GM21447 (cell line): ENCODE measurements around the gene RFT1.

Experiments used
- ATAC-seq: cut with Tn5 transposase; IDR thresholded peaks from one replicate; pipeline ENCODE4 v1.9.1; 2021; ENCODE audit not compliant: unreplicated experiment

RFT1 gene

GRCh38 chr3:53038679-53039375 is 91.4 kb downstream of the RFT1 start:
- no peak for ATAC-seq
